Kidney capillary endothelial cell (primary cell): ENCODE measurements around the gene UBAC1.
A peak's percentile ranks its signal among the peaks of the same experiment; 100 is the strongest.
"Not testable (repeated sequence)": the region's sequence is repeated elsewhere in the genome, so short reads cannot be mapped to it uniquely, and the experiment has no call there.

Experiments used
- DNase-seq: peaks from one replicate; pipeline ENCODE4 v3.0.0-alpha.2; 2018; ENCODE audit warnings: low spot score

UBAC1 gene

DNA sequence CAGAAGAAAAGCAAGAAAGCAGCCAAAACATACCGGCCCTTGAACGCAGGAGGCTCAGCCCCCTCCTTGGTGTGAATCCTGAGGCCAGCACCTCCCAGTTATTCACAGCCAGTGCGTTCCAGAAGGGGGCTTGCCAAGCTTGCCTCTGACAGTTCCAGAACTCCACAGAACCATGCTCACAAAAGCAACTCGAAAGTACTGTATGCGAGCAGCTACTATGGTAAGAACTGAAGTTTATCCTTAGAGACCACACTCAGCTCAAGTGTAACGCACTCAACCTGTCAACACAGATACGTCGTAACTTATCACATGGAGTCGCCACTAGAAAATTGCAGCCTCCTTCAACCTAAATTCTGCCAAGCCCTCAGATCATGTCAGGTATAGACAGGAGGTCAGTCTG is 1.4 kb downstream of the UBAC1 start:
- DNase-seq: no peak

- no peak for DNase-seq
These were observed 2.7 kb downstream of the UBAC1 start for GRCh38 chr9:135958485-135958884.

DNA sequence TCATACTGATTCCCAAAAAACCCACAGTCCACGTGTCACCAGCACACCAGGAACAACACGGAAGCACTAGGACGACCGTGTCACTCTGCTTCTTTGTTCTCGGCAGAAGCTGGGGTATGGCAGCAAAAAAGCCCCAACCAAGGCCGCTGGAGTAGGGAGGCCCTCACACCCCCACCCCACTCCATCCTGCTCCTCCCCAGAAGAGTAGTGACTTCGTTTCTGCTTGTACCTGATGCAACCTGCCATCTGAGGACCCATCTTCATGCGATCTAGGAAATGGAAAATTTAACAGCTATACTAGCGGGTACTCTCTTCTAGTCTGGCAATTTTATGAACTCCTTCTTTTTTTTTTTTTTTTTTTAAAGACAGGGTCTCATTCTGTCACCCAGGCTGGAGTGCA is 3.7 kb downstream of the UBAC1 start:
- no peak for DNase-seq

DNA sequence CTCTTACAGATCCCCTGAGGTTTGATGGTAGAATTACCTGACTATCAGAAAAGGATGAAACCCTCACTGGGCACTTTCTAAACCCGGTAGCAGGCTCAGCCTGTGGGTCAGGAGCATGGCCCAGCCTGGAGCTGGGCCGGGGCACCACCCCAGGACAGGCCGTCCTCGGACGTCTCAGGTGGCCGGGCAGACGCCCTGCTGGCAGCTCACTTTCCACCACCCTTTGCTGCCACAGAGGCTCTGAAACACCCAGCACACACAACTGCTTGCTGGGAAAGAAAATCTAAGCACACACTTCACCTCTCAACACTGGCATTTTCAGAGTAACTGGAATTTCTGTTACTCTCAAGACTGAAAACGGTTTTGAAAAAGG is 4.4 kb downstream of the UBAC1 start:
- DNase-seq: no peak

DNA sequence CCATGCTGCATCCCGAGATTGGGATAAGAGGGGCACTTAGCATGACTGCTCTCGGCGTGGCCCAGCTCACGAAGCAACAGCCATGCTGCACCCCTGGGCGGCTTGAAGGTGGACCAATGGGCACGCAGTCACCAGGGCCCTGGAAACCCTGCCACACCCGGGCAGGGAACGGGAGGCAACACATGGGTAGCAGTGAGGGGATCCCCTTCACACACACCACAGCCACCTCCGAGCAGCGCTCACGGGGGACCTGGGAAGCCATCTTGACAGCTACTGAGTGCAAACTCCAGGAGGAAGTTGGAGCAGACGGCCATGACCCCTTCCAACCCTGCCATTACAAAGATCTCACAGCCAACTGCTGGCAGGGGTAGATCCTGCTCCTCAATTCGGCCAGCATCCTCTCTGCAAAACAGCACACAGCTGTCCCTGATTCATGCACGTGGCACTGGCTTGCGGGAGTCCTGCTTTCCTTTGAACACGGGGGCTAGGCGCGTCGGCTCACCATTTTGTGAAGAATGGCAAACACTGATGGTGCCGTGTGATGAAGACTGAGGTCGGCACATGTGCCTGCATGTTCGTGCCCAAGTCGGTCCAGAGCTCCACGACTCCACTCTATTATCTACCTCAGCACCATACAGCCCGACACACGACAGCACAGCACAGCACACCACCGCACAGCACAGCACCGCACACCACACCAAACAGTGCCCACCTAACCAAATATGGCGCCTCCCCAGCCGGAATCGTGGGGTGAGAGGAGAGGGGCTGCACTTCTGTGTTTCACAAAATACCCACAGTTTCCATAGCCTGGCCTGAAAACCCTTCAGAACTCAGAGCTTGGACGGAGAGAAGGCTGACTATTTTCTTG is 5.0 kb downstream of the UBAC1 start:
- DNase-seq: no peak

DNA sequence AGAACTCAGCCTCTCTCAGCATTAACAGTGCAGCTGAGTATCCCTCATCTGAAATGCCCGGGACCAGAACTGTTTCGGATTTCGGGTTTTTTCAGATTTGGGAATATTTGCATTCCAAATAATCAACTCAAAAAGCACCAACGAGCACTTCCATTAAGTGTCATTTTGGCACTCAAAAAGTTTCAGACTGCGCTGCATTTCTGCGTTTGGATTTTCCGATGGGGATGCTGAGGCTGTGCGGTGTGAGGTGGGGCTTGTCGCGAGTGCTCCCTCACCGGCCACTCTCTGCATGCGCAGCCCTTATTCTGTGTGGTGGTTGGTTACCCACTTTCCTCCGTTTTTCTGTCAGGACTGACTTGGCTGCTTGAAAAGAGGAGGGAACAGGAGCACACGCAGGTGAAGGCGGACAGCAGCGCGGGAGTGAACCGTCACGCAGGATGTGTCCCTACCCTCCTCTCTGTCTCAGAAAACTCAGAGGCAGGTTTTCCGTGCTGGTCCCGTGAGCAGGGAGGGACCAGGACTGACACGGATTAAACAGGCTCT is 8.4 kb downstream of the UBAC1 start:
- no peak for DNase-seq

- no peak for DNase-seq
These were observed 9.1 kb downstream of the UBAC1 start for GRCh38 chr9:135951889-135952663.

DNA sequence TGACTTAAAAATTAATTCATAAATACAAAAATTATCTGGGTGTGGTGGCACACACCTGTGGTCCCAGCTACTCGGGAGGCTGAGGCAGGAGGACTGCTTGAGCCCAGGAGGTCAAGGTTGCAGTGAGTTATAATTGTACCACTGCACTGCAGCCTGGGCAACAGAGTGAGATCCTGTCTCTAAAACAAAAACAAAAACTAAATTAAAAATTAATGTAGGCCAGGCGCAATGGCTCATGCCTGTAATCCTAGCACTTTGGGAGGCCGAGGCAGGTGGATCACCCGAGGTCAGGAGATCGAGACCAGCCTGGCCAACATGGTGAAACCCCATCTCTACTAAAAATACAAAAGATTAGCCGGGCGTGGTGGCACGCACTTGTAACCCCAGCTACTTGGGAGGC is 9.9 kb downstream of the UBAC1 start:
- not testable (repeated sequence) for DNase-seq

DNA sequence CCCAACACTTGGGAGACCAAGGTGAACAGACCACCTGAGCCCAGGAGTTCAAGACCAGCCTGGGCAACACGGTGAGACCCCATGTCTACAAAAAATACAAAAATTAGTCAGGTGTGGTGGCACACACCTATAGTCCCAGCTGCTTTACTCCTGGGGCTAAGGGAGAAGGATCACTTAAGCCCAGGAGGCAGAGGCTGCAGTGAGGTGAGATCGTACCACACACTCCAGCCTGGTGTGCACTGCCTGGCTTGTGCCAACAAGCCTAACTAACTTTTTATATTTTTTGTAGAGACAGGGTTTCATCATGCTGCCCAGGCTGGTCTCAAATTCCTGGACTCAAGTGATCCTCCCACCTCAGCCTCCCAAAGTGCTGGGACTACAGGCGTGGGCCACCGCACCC is 10.3 kb downstream of the UBAC1 start:
- not testable (repeated sequence) for DNase-seq

DNA sequence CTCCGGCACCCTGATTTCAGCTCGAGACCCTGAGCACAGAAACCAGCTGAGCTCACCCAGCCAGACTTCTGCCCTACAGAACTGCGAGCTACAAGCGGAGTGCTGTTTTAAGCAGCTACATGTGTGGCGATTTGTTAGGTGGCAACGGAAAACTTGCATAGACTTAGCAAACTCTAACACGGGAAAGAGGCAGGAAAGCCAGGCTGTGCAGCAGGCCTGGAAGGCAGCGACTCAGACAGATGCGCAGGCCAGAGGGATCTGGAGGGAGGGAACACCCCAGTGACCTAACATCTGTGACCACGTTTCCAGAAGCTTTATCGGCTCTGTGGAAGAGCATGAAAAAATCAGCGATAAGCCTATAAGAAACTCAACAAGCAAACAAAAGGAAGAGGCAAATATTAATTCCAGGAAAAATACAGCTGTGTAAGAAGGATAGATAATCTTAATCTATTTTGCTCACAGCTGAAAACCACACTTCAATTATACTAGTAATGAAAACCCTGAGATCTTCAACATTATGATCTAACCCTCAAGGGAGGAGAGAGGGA is 11.0 kb downstream of the UBAC1 start:
- DNase-seq: no peak

DNA sequence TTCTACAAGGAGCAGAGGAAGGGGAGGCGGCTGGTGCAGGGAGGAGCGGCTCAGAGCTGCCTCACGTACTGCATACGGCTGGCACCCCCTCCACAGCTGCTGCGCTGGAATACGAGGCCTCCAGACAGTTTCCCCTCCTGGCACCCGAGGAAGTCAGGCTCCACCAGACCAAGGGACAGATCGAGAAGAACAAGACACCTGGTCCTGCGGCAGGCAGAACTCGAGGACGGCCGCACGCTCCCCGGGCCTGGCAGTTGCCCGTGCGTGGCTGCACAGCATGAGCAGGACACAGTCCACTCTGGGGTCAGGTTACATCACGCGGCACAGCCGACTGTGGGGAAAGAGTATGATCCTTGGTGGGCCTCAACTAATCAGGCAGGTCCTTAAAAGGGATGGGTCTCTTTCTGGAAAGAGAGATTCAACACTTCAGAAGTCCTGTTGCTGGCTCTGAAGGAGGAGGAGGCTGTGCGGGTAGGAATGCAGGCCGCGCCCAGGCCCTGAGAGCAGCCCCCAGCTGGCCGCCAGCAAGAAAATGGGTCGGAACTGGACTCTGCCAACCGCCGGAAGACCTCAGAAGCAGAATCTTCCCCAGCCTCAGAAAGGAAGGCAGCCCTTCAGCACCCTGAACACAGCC is 11.6 kb downstream of the UBAC1 start:
- DNase-seq: no peak

GRCh38 chr9:135948968-135949367 is 12.2 kb downstream of the UBAC1 start:
- no peak for DNase-seq

GRCh38 chr9:135948446-135948845 is 12.7 kb downstream of the UBAC1 start:
- DNase-seq: no peak

DNA sequence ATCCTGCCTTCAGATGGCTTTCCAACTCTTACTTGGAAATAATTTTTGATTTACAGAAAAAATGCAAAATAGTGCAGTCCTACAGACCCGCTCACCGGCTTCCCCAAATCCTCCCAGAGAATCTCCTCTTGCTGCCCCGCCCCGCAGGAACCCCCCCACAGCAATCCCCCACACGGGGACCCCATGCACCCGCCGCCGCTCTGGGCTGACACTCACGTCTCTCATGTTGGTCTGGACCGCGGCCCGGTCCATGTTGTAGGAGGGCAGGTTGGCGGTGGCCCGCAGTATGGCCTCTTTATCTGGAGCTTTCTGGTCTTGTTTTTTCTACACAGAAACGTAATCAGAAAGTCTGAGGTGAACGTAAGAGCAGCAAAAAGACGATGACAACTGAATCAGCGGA is 13.6 kb downstream of the UBAC1 start:
- DNase-seq: no peak

GRCh38 chr9:135947105-135947504 is 14.1 kb downstream of the UBAC1 start:
- DNase-seq: not testable (repeated sequence)

DNA sequence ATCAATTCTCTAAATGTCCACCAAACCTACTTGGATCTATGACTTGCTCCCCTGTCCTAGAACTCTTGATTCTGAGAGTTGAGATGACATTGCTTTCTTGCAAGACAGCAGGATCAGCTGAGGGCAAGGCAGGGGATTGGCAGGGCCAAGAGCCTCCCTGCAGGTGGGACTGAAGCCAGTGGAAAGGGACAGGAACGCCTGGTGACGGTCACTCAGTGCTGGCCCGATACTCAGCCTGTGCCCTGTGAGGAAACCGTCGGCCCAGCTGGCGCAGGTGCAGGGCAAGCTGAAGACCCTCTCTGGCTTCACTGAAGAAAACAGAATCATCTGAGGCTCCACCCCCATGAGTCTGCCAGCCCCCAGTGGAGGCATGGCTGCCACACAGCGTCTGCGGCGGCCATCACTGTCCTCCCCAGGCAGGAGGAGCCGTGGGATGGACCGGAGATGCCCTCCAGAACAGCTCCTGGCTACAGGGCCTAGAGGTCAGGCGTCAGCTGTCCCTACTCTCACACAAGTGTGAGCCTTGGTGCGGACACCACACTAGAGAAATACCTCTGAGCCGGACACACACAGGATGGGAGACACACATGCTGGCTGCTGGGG is 14.7 kb downstream of the UBAC1 start:
- DNase-seq: no peak

- no peak for DNase-seq
These were observed 15.2 kb downstream of the UBAC1 start for GRCh38 chr9:135945969-135946368.

GRCh38 chr9:135944444-135945252 is 16.5 kb downstream of the UBAC1 start:
- DNase-seq: no peak

- DNase-seq: not testable (repeated sequence)
These were observed 17.6 kb downstream of the UBAC1 start for GRCh38 chr9:135943604-135944003.

DNA sequence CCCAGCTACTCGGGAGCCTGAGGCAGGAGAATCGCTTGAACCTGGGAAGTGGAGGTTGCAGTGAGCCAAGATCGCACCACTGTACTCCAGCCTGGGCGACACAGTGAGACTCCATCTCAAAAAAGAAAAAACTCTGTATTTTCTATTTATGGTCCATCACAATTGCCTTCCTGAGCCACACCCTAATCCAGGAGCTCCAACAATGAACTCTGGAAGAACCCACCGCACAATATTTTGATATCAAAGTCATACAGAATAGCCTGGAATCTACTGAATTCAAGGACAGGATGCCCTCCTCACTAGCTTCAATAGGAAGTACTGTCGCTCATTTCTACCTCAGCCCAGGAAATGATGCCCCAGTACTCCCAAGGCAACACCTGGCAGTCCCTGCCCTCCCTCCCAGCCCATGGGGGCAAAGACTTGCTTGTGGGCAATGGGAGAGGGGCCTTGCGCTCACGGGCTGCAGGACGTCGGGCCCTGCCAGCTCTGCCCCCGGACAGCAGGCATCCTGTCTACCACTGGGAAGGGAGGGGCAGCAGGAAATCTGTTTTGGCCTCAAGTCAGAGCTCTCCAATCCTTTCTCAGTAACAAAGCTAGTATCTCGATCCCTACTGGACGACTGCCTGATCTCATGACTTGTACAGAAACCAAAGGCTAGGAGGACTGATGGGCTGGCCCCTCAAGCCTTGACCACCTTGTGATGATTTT is 19.7 kb downstream of the UBAC1 start:
- peak; percentile 31 for DNase-seq
